SK-N-MC (cell line): ENCODE data around the gene METRNL.
"Not testable (repeated sequence)": the region's sequence is repeated elsewhere in the genome, so short reads cannot be mapped to it uniquely, and the experiment has no call there.

ENCODE experiments used
- DNase-seq: peaks from one replicate; pipeline ENCODE4 v3.0.0-alpha.2; 2011; ENCODE audit warnings: low read depth, low spot score
- H3K27ac ChIP-seq: fragments of 200-600 bp; sonication (generic); 2 replicates; pipeline ENCODE4 v1.5.1; 2016; ENCODE audit warnings: mixed run types
- H3K36me3 ChIP-seq: fragments of 200-600 bp; sonication (generic); 2 replicates; pipeline ENCODE4 v1.6.1; 2017; ENCODE audit warnings: antibody characterized with exemption, low read length, mixed read lengths; ENCODE audit not compliant: insufficient read depth
- H3K4me3 ChIP-seq: fragments of 200-600 bp; sonication (generic); 2 replicates; pipeline ENCODE4 v1.5.1; 2016
- H3K9ac ChIP-seq: fragments of 200-600 bp; sonication (generic); 2 replicates; pipeline ENCODE4 v1.8.0; 2017; ENCODE audit warnings: mixed run types, mixed read lengths; ENCODE audit not compliant: insufficient read length
- H3K9me3 ChIP-seq: fragments of 200-600 bp; sonication (generic); 2 replicates; pipeline ENCODE4 v1.6.1; 2017; ENCODE audit warnings: low read depth, mild to moderate bottlenecking, antibody characterized with exemption, low read length, moderate library complexity, mixed read lengths
- EZH2 ChIP-seq: fragments of 200-600 bp; sonication (generic); IDR thresholded peaks from one replicate; pipeline ENCODE4 v1.6.1; 2017; ENCODE audit warnings: antibody characterized with exemption
- FOXP2 ChIP-seq: optimal IDR thresholded peaks from 2 replicates; pipeline ENCODE3; 2011; ENCODE audit warnings: mild to moderate bottlenecking, moderate library complexity; ENCODE audit not compliant: insufficient read depth; ENCODE audit errors: extremely low read length, control extremely low read depth
- POLR2AphosphoS5 ChIP-seq: IDR thresholded peaks from 2 replicates; pipeline ENCODE4 v1.6.1; 2012; ENCODE audit warnings: mild to moderate bottlenecking, low read depth, low read length, borderline replicate concordance

Gene METRNL

GRCh38 chr17:83136931-83137330 is 57.5 kb downstream of the METRNL start:
- Histone ChIP-seq H3K9ac (no peak overlapping the region), H3K36me3 (no peaks in the 10 kb centered on the region), H3K9me3 (peaks cover under 1% of the 10 kb centered on the region; the same call in 1 of the 2 replicates), H3K4me3 (no peak overlapping the region), H3K27ac (no peak overlapping the region)
- TF ChIP-seq EZH2 (no peak), POLR2AphosphoS5 (no peak), FOXP2 (no peak)
- no peak for DNase-seq

GRCh38 chr17:83137523-83137922 is 58.1 kb downstream of the METRNL start:
- Histone ChIP-seq H3K36me3 (no peaks in the 10 kb centered on the region), H3K9me3 (peaks cover 6% of the 10 kb centered on the region; the same call in 1 of the 2 replicates)
- DNase-seq = no peak

GRCh38 chr17:83138820-83139219 is 59.4 kb downstream of the METRNL start:
- H3K9me3 ChIP-seq = peaks cover 14% of the 10 kb centered on the region
- no peaks in the 10 kb centered on the region for H3K36me3 ChIP-seq
- TF ChIP-seq POLR2AphosphoS5 = no peak
- no peak for TF ChIP-seq FOXP2
- no peak for TF ChIP-seq EZH2
- DNase-seq = no peak
- H3K9ac ChIP-seq = no peak overlapping the region
- H3K27ac ChIP-seq = no peak overlapping the region
- H3K4me3 ChIP-seq = no peak overlapping the region

More at GRCh38 chr17:83137523-83137922, 58.1 kb downstream of the METRNL start:
- TF ChIP-seq POLR2AphosphoS5 (no peak), FOXP2 (no peak), EZH2 (no peak)
- Histone ChIP-seq H3K9ac (no peak overlapping the region), H3K27ac (no peak overlapping the region), H3K4me3 (no peak overlapping the region)

- not testable (repeated sequence) for DNase-seq
These were observed 60.3 kb downstream of the METRNL start for GRCh38 chr17:83139541-83140248.

GRCh38 chr17:83140249-83140566 is 60.8 kb downstream of the METRNL start:
- H3K9ac ChIP-seq, H3K27ac ChIP-seq, DNase-seq, H3K36me3 ChIP-seq, H3K4me3 ChIP-seq: not testable (repeated sequence)
- peaks cover 14% of the 10 kb centered on the region for H3K9me3 ChIP-seq

More at GRCh38 chr17:83139541-83140248, 60.3 kb downstream of the METRNL start:
- peaks cover 14% of the 10 kb centered on the region for H3K9me3 ChIP-seq
- not testable (repeated sequence) for H3K9ac ChIP-seq, H3K27ac ChIP-seq, H3K36me3 ChIP-seq, H3K4me3 ChIP-seq

- Histone ChIP-seq H3K27ac (no peak overlapping the region), H3K9ac (no peak overlapping the region), H3K36me3 (no peaks in the 10 kb centered on the region), H3K4me3 (no peak overlapping the region), H3K9me3 (peaks cover 14% of the 10 kb centered on the region)
- TF ChIP-seq POLR2AphosphoS5 (no peak), FOXP2 (no peak), EZH2 (no peak)
- DNase-seq = no peak
These were observed 63.2 kb downstream of the METRNL start for GRCh38 chr17:83142619-83143018.

GRCh38 chr17:83143817-83144231 is 64.4 kb downstream of the METRNL start:
- Histone ChIP-seq H3K9ac (peak overlapping the region; percentile 34), H3K27ac (peak overlapping the region; percentile 89), H3K4me3 (peak overlapping the region; percentile 62), H3K9me3 (peaks cover 14% of the 10 kb centered on the region), H3K36me3 (no peaks in the 10 kb centered on the region)
- no peak for TF ChIP-seq POLR2AphosphoS5
- TF ChIP-seq EZH2 = no peak
- no peak for TF ChIP-seq FOXP2
- no peak for DNase-seq
